Activated T-cell treated with anti-CD3 and anti-CD28 coated beads, Interleukin-2, amount 50 U/mL, for 4 hours (primary cell): ENCODE results near the gene GOLGA1. TPM values are rescaled to one million over a fixed set of nuclear protein-coding genes. Genes with fewer than 3 reads are reported as not detected.
A peak's percentile ranks its signal among the peaks of the same experiment; 100 is the strongest.
"Not testable (repeated sequence)": the region's sequence is repeated elsewhere in the genome, so short reads cannot be mapped to it uniquely, and the experiment has no call there.

ENCODE experiments used
- ATAC-seq, 2 donors: fragments of 200-7000 bp; cut with Tn5 transposase; one replicate each; pipeline ENCODE4 v1.10.0; 2021
- DNase-seq: peaks from one replicate; pipeline ENCODE4 v3.0.0-alpha.2; 2020
- H3K27me3 Mint-ChIP-seq: one replicate; pipeline ENCODE4 v1.8.0; 2021; ENCODE audit warnings: low read depth, mixed read lengths
- H3K36me3 Mint-ChIP-seq: one replicate; pipeline ENCODE4 v1.8.0; 2022; ENCODE audit warnings: mixed read lengths; ENCODE audit not compliant: insufficient read depth
- H3K4me1 Mint-ChIP-seq: one replicate; pipeline ENCODE4 v1.8.0; 2021; ENCODE audit warnings: low read depth, mixed read lengths
- H3K4me3 Mint-ChIP-seq: one replicate; pipeline ENCODE4 v1.8.0; 2021; ENCODE audit warnings: mild to moderate bottlenecking, moderate library complexity, mixed read lengths
- H3K9me3 Mint-ChIP-seq: one replicate; pipeline ENCODE4 v1.8.0; 2021; ENCODE audit warnings: mixed read lengths
- total RNA-seq, 3 donors: library from RNA; stranded (reverse); gene quantifications; one replicate each; pipeline ENCODE4 v1.2.1, GENCODE V29; 2021

GOLGA1 gene
- total RNA-seq, 3 donors from 2014 or later = 13.0 to 15.4 (median 14.0) TPM

GRCh38 chr9:124852121-124852828 lies 88.6 kb downstream of the GOLGA1 start:
- Mint-ChIP-seq H3K4me1 (peaks cover 9% of the 10 kb centered on the region), H3K4me3 (peak overlapping the region; percentile 66), H3K9me3 (no peaks in the 10 kb centered on the region), H3K36me3 (peaks cover 8% of the 10 kb centered on the region), H3K27me3 (peaks cover 9% of the 10 kb centered on the region)
- DNase-seq = no peak
- ATAC-seq = no peak

DNA sequence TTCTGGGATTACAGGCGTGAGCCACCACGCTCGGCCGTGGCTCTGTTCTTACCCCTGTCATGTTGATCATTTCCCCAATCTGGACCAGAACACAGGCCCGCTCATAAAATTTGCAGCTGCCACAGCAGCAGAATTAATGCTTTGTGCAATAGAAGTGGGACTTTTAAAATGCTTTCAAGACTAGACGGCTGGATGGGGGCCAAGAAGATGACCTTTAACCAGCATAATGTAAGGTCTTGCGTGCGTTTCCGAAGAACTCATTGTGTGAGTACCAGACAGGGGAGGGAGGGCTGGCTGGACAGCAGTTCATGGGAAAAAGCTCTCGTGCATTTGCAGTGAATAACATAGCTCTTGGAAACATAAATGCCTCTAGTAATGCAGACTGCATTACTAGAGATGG lies 91.1 kb downstream of the GOLGA1 start:
- Mint-ChIP-seq H3K4me1 (peaks cover 5% of the 10 kb centered on the region), H3K27me3 (peaks cover 9% of the 10 kb centered on the region), H3K36me3 (no peaks in the 10 kb centered on the region), H3K4me3 (no peak overlapping the region), H3K9me3 (no peaks in the 10 kb centered on the region)
- DNase-seq = no peak
- no peak for ATAC-seq

GRCh38 chr9:124846969-124847368 lies 93.9 kb downstream of the GOLGA1 start:
- Mint-ChIP-seq H3K36me3 (no peaks in the 10 kb centered on the region), H3K27me3 (peaks cover 9% of the 10 kb centered on the region), H3K4me1 (no peaks in the 10 kb centered on the region), H3K4me3 (no peak overlapping the region), H3K9me3 (no peaks in the 10 kb centered on the region)
- no peak for DNase-seq
- ATAC-seq = no peak

DNA sequence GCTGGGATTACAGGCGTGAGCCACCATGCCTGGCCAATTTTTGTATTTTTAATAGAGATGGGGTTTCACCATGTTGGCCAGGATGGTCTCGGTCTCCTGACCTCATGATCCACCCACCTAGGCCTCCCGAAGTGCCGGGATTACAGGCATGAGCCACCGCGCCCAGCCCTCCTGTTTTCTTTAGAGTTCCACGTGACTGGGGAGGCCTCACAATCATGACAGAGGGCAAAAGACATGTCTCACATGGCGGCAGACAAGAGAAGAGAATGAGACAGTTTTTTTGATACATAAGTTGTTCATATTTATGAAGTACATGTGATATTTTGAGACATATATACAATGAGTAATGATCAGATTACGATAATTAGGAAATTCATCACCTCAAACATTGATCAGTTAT lies 94.4 kb downstream of the GOLGA1 start:
- not testable (repeated sequence) for H3K4me3 Mint-ChIP-seq, H3K27me3 Mint-ChIP-seq, ATAC-seq, H3K9me3 Mint-ChIP-seq, H3K4me1 Mint-ChIP-seq, DNase-seq, H3K36me3 Mint-ChIP-seq

- Mint-ChIP-seq H3K27me3 (peaks cover 8% of the 10 kb centered on the region), H3K4me3 (no peak overlapping the region), H3K36me3 (no peaks in the 10 kb centered on the region), H3K4me1 (no peaks in the 10 kb centered on the region), H3K9me3 (no peaks in the 10 kb centered on the region)
- ATAC-seq (no peak), DNase-seq (no peak)
These were observed 96.6 kb downstream of the GOLGA1 start for GRCh38 chr9:124844291-124844690.

- ATAC-seq = no peak
- no peaks in the 10 kb centered on the region for H3K36me3 Mint-ChIP-seq
- H3K9me3 Mint-ChIP-seq = no peaks in the 10 kb centered on the region
- no peak for DNase-seq
- H3K4me1 Mint-ChIP-seq = no peaks in the 10 kb centered on the region
- H3K27me3 Mint-ChIP-seq = peaks cover 12% of the 10 kb centered on the region
- H3K4me3 Mint-ChIP-seq = no peak overlapping the region
These were observed 97.3 kb downstream of the GOLGA1 start for GRCh38 chr9:124843456-124844034.

- Mint-ChIP-seq H3K4me3 (no peak overlapping the region), H3K9me3 (no peaks in the 10 kb centered on the region), H3K4me1 (no peaks in the 10 kb centered on the region), H3K27me3 (peaks cover 24% of the 10 kb centered on the region), H3K36me3 (no peaks in the 10 kb centered on the region)
- ATAC-seq = no peak
- no peak for DNase-seq
These were observed 99.6 kb downstream of the GOLGA1 start for GRCh38 chr9:124841075-124841821.

- no peaks in the 10 kb centered on the region for H3K36me3 Mint-ChIP-seq
- ATAC-seq (no peak), DNase-seq (no peak)
- H3K9me3 Mint-ChIP-seq = no peaks in the 10 kb centered on the region
- no peak overlapping the region for H3K4me3 Mint-ChIP-seq
- no peaks in the 10 kb centered on the region for H3K4me1 Mint-ChIP-seq
- H3K27me3 Mint-ChIP-seq = peaks cover 30% of the 10 kb centered on the region
These were observed 100.5 kb downstream of the GOLGA1 start for GRCh38 chr9:124840300-124840833.

- DNase-seq (no peak), ATAC-seq (peak; percentile 46)
- peaks cover 32% of the 10 kb centered on the region for H3K27me3 Mint-ChIP-seq
- H3K36me3 Mint-ChIP-seq = no peaks in the 10 kb centered on the region
- H3K4me1 Mint-ChIP-seq = no peaks in the 10 kb centered on the region
- no peaks in the 10 kb centered on the region for H3K9me3 Mint-ChIP-seq
- no peak overlapping the region for H3K4me3 Mint-ChIP-seq
These were observed 101.1 kb downstream of the GOLGA1 start for GRCh38 chr9:124839612-124840299.

DNA sequence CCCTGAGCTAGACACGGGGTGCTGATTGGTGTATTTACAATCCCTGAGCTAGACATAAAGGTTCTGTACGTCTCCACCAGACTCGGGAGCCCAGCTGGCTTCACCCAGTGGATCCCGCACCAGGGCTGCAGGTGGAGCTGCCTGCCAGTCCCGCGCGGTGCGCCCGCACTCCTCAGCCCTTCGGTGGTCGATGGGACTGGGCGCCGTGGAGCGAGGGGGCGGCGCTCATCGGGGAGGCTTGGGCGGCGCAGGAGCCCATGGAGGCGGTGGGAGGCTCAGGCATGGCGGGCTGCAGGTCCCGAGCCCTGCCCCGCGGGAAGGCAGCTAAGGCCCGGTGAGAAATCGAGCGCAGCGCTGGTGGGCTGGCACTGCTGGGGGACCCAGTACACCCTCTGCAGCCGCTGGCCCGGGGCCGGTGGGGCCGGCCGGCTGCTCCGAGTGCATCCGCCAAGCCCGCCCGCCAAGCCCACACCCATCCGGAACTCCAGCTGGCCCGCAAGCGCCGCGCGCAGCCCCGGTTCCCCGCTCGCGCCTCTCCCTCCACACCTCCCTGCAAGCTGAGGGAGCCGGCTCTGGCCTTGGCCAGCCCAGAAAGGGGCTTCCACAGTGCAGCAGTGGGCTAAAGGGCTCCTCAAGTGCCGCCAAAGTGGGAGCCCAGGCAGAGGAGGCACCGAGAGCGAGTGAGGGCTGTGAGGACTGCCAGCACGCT lies 102.2 kb downstream of the GOLGA1 start:
- H3K9me3 Mint-ChIP-seq, H3K4me1 Mint-ChIP-seq, ATAC-seq, H3K36me3 Mint-ChIP-seq, H3K4me3 Mint-ChIP-seq, DNase-seq: not testable (repeated sequence)
- peaks cover 32% of the 10 kb centered on the region for H3K27me3 Mint-ChIP-seq

DNA sequence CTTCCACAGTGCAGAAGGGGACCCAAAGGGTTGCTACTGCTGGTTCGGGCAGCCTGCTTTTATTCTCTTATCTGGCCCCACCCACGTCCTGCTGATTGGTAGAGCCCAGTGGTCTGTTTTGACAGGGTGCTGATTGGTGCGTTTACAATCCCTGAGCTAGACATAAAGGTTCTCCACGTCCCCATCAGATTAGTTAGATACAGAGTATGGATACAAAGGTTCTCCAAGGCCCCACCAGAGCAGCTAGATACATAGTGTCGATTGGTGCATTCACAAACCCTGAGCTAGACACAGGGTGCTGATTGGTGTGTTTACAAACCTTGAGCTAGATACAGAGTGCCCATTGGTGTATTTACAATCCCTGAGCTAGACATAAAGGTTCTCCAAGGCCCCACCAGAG lies 102.8 kb downstream of the GOLGA1 start:
- not testable (repeated sequence) for H3K4me3 Mint-ChIP-seq, DNase-seq, ATAC-seq, H3K36me3 Mint-ChIP-seq, H3K9me3 Mint-ChIP-seq, H3K4me1 Mint-ChIP-seq
- H3K27me3 Mint-ChIP-seq = peaks cover 32% of the 10 kb centered on the region

DNA sequence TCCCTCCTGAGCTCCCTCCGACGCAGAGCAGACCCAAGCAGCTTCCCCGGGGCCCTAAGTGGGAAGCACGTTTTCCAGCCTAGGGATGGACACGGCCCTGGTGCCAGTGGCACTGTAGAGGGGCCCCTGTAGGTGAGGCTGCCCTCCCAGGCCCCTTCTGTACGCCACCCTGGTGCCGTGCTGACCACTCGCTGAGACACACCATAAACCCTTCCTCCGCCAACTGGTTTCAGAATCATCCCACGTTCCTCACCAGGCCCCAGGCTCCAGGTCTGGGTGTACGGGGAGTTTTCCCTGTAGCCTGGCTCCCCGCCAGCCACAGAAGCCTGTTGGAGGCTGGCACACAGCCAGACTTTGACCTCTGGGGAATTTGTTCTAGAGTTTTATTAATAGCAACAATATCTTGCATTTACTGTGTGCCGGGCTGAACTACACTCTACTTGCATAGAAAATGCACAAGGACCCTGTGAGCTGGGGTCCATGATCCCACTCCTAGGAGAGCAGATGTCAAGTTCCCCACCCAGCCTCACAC lies 105.8 kb downstream of the GOLGA1 start:
- ATAC-seq (no peak), DNase-seq (no peak)
- no peaks in the 10 kb centered on the region for H3K36me3 Mint-ChIP-seq
- peaks cover 37% of the 10 kb centered on the region for H3K27me3 Mint-ChIP-seq
- H3K4me3 Mint-ChIP-seq = no peak overlapping the region
- no peaks in the 10 kb centered on the region for H3K9me3 Mint-ChIP-seq
- H3K4me1 Mint-ChIP-seq = no peaks in the 10 kb centered on the region

- ATAC-seq = peak; percentile 35 to 53
- Mint-ChIP-seq H3K36me3 (no peaks in the 10 kb centered on the region), H3K9me3 (no peaks in the 10 kb centered on the region), H3K4me1 (no peaks in the 10 kb centered on the region), H3K27me3 (peaks cover 37% of the 10 kb centered on the region), H3K4me3 (no peak overlapping the region)
- no peak for DNase-seq
These were observed 106.3 kb downstream of the GOLGA1 start for GRCh38 chr9:124834591-124834990.
